ENCODE results near the gene DGKI. TPM values are rescaled to one million over a fixed set of nuclear protein-coding genes. Genes with fewer than 3 reads are reported as not detected.
A peak's percentile ranks its signal among the peaks of the same experiment; 100 is the strongest.

Gene DGKI
- total and polyA plus RNA-seq, 2 of the 4 experiments (the other 2 are of a cell fraction): 3.9 to 15.8 TPM

DNA sequence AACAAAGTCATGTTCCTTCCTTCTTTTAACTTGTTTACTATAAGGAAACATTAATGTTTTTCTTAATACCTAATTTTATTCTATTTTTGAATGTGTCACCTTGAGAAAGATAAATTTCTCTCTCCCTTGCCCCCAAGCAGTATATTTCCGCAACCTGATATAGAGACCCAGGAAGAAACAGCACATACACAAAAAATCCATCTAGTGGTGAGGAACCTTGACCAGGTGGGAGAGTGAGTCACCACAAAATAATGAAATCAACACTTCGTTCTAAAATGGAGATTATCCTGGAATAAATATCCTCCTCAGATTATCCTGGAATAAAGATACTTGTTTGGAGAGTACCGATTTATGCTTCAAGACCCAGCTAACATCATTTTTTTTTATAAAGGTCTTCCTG lies 270.3 kb downstream of the DGKI start:
- CTCF ChIA-PET: no interaction called here
- intact Hi-C loops (cut with micrococcal nuclease): loop anchor here (5.0 kb wide), 1 partner anchor 39 kb away; no protein-coding TSS in a partner anchor
- Histone ChIP-seq H3K9me1 (ENCODE audit: insufficient read depth, low read length) (peaks cover 4% of the 10 kb centered on the region), H3K4me1 (ENCODE audit: control insufficient read depth, insufficient read depth, low read length) (peaks cover 16% of the 10 kb centered on the region; the same call in 1 of the 2 replicates), H3K4ac (ENCODE audit: low read depth, low read length) (peak overlapping the region; percentile 84), H4K91ac (ENCODE audit: insufficient read depth, low read depth, low read length) (peak overlapping the region; percentile 92), H3K27ac (ENCODE audit: insufficient read depth, low read length) (no peak overlapping the region), H3K4me3 (ENCODE audit: insufficient read depth, low read depth, low read length) (no peak overlapping the region), H3K4me2 (ENCODE audit: low read depth, low read length) (no peak overlapping the region), H3K79me1 (ENCODE audit: low read depth in 1 of 2, low read length in 2 of 2) (peaks cover 5 to 7% of the 10 kb centered on the region in 2 experiments; a peak in 3 of 4 replicates), H3K36me3 (ENCODE audit: control insufficient read depth, insufficient read depth, low read length) (no peaks in the 10 kb centered on the region; the same call in 1 of the 2 replicates), H3K9me3 (ENCODE audit: control insufficient read depth, insufficient read depth, low read length) (no peaks in the 10 kb centered on the region), H3K14ac (replicated peaks; ENCODE audit: low read depth, low read length) (peak overlapping the region; percentile 85), H4K8ac (ENCODE audit: low read depth in 2 of 2, low read length in 2 of 2) (peak overlapping the region; percentile 67 to 85), H3K27me3 (ENCODE audit: control insufficient read depth, insufficient read depth, low read length) (no peaks in the 10 kb centered on the region), H2BK120ac (ENCODE audit: low read depth, low read length) (peak overlapping the region; percentile 96), H3K18ac (ENCODE audit: low read depth, low read length) (peak overlapping the region; percentile 76; the same call in 1 of the 2 replicates), H2AFZ (replicated peaks; ENCODE audit: low read length, poor library complexity) (no peak overlapping the region), H3K56ac (ENCODE audit: extremely low read depth, insufficient read depth, low read length) (no peak overlapping the region), H4K20me1 (ENCODE audit: insufficient read depth, low read length) (no peaks in the 10 kb centered on the region), H2BK15ac (ENCODE audit: low read depth, low read length) (peak overlapping the region; percentile 83; the same call in 2 of the 3 replicates), H2BK20ac (ENCODE audit: low read depth, low read length) (peak overlapping the region; percentile 97), H2AK5ac (ENCODE audit: low read depth, low read length) (peak overlapping the region; percentile 56; the same call in 1 of the 2 replicates), H4K5ac (ENCODE audit: low read depth, low read length) (peak overlapping the region; percentile 64; the same call in 1 of the 2 replicates), H2AK9ac (replicated peaks; ENCODE audit: low read depth, low read length, poor library complexity) (no peak overlapping the region), H2BK5ac (ENCODE audit: low read depth, low read length, poor library complexity, severe bottlenecking) (peak overlapping the region; percentile 97), H3K23ac (ENCODE audit: low read depth, low read length) (peak overlapping the region; percentile 68; the same call in 1 of the 2 replicates), H3K9ac (ENCODE audit: low read depth, low read length) (no peak overlapping the region)
- dilution Hi-C loops (cut with HindIII; ENCODE audit: low sequenced_read_pairs, unreplicated experiment): no loop called here
- in situ Hi-C loops (cut with MboI; ENCODE audit: low sequenced_read_pairs): loop anchor here (25.0 kb wide), 1 partner anchor 1164 kb away; no protein-coding TSS in a partner anchor
- POLR2A ChIA-PET (ENCODE audit: unreplicated experiment): no interaction called here
- ATAC-seq (ENCODE audit: low read depth): no peak
- BruUV-seq (replicated peaks): no TSS peak
- no peak for TF ChIP-seq SMC3 (IDR thresholded peaks at IDR 0.05; ENCODE audit: low read depth, low read length)
- no peak for TF ChIP-seq RCOR1 (IDR thresholded peaks at IDR 0.05; ENCODE audit: insufficient replicate concordance, low read length)
- no CpG with 5 or more reads among the region's 3 CpGs for WGBS, 2 experiments (ENCODE audit: extremely low coverage in 2 of 2, insufficient read length in 1 of 2)
- DNase-seq: no peak
